Chondrocyte (in vitro differentiated cells): ENCODE data around the gene MCM6. TPM values are rescaled to one million over a fixed set of nuclear protein-coding genes. Genes with fewer than 3 reads are reported as not detected.
A peak's percentile ranks its signal among the peaks of the same experiment; 100 is the strongest.

ENCODE experiments used
- DNase-seq: peaks from one replicate; pipeline ENCODE4 v3.0.0; 2021; ENCODE audit warnings: mixed read lengths, low spot score
- H3K27ac Mint-ChIP-seq: one replicate; pipeline ENCODE4 v1.8.0; 2021; ENCODE audit warnings: mild to moderate bottlenecking, moderate library complexity, mixed read lengths; ENCODE audit not compliant: unreplicated experiment
- H3K27me3 Mint-ChIP-seq: 2 replicates; pipeline ENCODE4 v1.8.0; 2021; ENCODE audit warnings: low read depth, mixed read lengths
- H3K36me3 Mint-ChIP-seq: 2 replicates; pipeline ENCODE4 v1.8.0; 2021; ENCODE audit warnings: low read depth, mixed read lengths
- H3K4me1 Mint-ChIP-seq: 2 replicates; pipeline ENCODE4 v1.8.0; 2021; ENCODE audit warnings: low read depth, mild to moderate bottlenecking, mixed read lengths
- H3K4me3 Mint-ChIP-seq: one replicate; pipeline ENCODE4 v1.8.0; 2021; ENCODE audit warnings: mild to moderate bottlenecking, moderate library complexity, mixed read lengths; ENCODE audit not compliant: unreplicated experiment
- H3K9me3 Mint-ChIP-seq: 2 replicates; pipeline ENCODE4 v1.8.0; 2021; ENCODE audit warnings: low read depth, mixed read lengths
- CTCF ChIP-seq: fragments of 200-600 bp; sonication (generic); IDR thresholded peaks from 2 replicates; pipeline ENCODE4 v1.5.0; 2021; ENCODE audit warnings: antibody characterized with exemption, mild to moderate bottlenecking, moderate library complexity
- total RNA-seq: library from RNA; stranded (reverse); gene quantifications from 3 replicates; pipeline ENCODE4 v1.2.1, GENCODE V29; 2021

Gene MCM6
- total RNA-seq, 1 donor from 2014 or later, result 22.2 TPM

GRCh38 chr2:135790423-135790822, 85.8 kb downstream of the MCM6 start:
- Mint-ChIP-seq H3K4me1 (peaks cover 45% of the 10 kb centered on the region), H3K9me3 (peaks cover 14% of the 10 kb centered on the region), H3K27ac (peak overlapping the region; percentile 69), H3K36me3 (peaks cover 13% of the 10 kb centered on the region), H3K27me3 (no peaks in the 10 kb centered on the region), H3K4me3 (no peak overlapping the region)
- no peak for DNase-seq
- no peak for TF ChIP-seq CTCF

Other genes starting within 250 kb of the MCM6 start
- gene UBXN4, start 134.6 kb downstream of the MCM6 start, total RNA-seq, result 72.5 to 112 TPM (median 76.4 TPM) in 3 replicates
- not detected in 3 replicates for gene LCT, start 39.3 kb downstream of the MCM6 start, total RNA-seq
- 40.3 to 52.3 TPM (median 48.2 TPM) in 3 replicates for gene DARS1, start 109.2 kb upstream of the MCM6 start, total RNA-seq
- not detected in 3 replicates for gene CXCR4, start 241.7 kb upstream of the MCM6 start, total RNA-seq